HG03469 (cell line): ENCODE measurements around the gene ECEL1.
"Not testable (repeated sequence)": the region's sequence is repeated elsewhere in the genome, so short reads cannot be mapped to it uniquely, and the experiment has no call there.

Experiments used
- ATAC-seq: cut with Tn5 transposase; IDR thresholded peaks from one replicate; pipeline ENCODE4 v1.9.1; 2021; ENCODE audit warnings: mild to moderate bottlenecking, moderate library complexity, moderate number of reproducible peaks; ENCODE audit not compliant: unreplicated experiment

The ECEL1 gene

GRCh38 chr2:232444409-232445148 lies 43.1 kb downstream of the ECEL1 start:
- no peak for ATAC-seq

DNA sequence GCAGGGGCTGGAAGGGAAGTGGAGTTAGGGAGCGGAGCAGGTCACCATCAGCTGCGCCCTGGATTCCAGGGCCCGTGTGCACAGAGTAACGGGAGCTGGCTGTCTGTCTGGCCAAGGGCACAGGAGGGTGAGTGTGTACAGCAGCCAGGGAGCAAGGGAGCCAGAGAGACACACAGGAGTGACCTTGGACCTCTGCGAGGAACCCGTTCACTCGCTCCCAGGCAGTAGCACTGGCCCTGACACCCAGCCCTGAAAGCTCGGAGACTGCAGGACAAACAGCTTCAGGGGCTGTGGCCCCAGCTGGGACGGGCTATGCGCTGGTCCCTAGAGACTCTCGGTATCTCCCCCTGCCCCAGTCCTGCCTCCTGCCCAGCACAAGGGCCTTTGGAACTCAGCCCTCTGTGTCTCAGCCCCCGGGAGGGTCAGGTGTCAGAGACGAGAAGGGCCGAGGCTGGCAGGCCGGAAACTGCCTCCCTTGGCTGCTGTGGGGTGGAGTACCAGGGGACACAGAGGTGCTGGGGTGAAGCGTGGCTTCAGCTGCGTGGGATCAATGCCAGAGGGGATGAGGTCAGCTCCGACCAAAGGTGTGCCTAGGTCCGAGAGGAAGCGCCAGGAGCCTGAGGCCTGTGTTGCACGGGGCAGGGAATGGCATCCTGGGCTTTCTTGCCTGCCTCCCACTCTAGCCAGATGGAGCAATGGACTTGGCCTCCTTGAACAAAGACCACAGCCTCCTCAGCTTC lies 43.8 kb downstream of the ECEL1 start:
- ATAC-seq = not testable (repeated sequence)

DNA sequence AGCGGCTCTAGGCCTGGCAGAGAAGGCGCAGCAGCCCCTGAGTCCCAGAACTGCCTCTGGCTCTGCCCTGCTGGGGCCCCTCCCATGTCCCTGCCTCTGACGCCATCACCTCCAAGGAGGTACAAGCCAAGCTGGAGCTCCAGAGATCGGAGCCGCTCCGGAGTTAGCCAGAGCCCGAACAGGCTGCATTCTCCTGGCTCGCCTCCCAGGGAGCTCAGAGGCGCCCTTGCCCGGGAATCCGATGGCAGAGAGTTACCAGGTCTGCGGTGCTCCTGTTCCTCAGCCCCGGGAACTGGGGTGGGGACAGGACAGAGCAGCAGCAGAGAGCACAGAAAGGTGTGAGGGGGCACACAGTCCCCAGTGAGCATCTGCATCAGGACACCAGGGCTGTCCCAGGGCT lies 44.6 kb downstream of the ECEL1 start:
- not testable (repeated sequence) for ATAC-seq

DNA sequence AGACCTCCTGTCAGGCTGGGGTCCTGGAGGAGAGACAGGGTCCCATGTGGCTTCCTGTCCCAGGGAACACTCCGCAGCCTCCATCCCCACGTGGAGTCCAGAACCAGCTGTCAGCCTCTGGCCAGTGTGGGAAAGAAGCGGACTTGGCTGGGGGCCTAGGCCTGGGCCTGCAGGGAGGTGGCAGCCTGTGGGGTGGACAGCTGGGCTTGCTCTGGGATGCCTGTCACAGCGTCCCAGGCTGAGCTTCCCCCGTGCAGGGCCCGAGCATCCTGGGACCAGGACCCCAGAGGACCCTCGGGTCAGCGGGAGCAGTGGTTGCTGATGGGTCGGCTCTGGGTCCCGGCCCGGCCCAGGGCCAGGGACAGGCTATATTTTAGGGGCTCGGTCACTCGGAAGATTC lies 45.2 kb downstream of the ECEL1 start:
- not testable (repeated sequence) for ATAC-seq

DNA sequence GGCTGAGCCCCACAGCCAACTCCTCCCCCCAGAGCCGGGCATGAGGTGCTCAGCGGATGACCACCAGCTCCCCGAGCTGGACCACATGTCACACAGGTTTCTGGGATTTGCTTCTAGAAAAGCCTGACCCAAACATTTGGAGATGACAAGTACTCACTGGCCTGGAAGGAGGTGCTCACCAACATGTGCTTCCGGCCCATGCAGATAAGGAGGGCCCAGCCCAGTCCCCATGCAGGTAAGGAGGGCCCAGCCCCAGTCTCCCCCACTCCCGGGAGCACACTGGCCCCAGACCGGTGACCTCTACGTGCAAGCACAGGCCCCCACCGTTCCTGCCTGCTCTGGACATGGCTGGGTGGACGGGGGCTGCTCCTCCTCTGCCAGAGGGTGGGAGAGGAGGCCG lies 45.7 kb downstream of the ECEL1 start:
- not testable (repeated sequence) for ATAC-seq

- ATAC-seq = no peak
Observed at GRCh38 chr2:232441147-232441651, 46.4 kb downstream of the ECEL1 start.

- peak; percentile 52 for ATAC-seq
Observed at GRCh38 chr2:232440220-232441018, 47.2 kb downstream of the ECEL1 start.

- no peak for ATAC-seq
Observed at GRCh38 chr2:232439758-232440135, 47.9 kb downstream of the ECEL1 start.

- ATAC-seq = no peak
Observed at GRCh38 chr2:232438951-232439757, 48.5 kb downstream of the ECEL1 start.

GRCh38 chr2:232438091-232438490 lies 49.5 kb downstream of the ECEL1 start:
- no peak for ATAC-seq

- no peak for ATAC-seq
Observed at GRCh38 chr2:232437195-232437571, 50.5 kb downstream of the ECEL1 start.

DNA sequence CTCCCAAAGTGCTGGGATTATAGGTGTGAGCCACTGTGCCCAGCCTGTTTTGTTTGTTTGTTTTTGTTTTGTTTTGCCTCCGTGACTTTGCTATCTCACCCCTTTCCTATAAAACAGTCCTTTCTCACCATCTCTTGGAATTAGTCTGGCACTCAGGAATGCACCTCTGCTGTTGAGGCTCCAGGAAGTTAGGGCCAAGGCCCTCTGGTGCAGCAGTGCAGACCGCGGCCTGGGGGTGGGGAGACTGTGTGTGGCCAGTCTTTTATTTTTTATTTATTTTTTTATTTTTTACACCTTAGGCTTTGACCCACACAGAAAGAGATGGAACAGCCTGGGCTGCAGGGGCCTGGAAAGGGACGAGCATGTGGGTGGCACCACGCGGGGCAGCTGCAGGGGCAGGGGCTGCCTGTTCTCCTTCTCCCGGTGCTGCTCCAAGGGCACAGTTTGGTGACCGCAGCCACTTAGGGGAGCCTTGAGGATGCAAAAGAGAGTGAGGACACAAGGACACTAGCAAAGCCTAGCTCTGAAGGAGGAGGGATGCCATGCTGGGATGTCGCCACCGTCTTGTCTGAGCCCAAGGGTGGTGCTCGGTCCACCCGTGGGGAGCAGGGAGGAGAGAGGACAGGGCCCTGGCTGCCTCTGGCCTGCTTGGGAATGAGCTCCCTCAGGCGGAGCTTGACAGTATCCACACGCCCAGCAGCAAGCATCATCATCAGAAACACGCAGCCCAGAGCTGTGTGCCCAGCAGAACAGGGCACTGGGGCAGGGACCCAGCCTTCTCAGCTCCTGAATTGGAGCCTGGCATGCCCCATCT lies 51.0 kb downstream of the ECEL1 start:
- no peak for ATAC-seq

GRCh38 chr2:232435805-232436204 lies 51.8 kb downstream of the ECEL1 start:
- ATAC-seq = no peak

DNA sequence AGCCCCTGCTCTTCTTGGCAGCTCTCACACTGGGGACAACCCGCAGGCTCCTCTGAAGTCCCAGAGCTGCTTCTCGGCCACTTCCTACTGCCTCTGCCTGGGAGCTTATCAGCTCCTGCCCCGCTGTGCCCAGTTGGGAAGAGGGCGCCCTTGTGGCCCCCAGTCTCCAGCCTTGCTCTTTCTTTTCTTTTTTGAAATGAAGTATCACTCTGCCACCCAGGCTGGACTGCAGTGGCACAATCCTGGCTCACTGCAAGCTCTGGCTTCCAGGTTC lies 52.3 kb downstream of the ECEL1 start:
- ATAC-seq = no peak

- no peak for ATAC-seq
Observed at GRCh38 chr2:232434563-232435374, 52.9 kb downstream of the ECEL1 start.

GRCh38 chr2:232434091-232434490 lies 53.5 kb downstream of the ECEL1 start:
- no peak for ATAC-seq

DNA sequence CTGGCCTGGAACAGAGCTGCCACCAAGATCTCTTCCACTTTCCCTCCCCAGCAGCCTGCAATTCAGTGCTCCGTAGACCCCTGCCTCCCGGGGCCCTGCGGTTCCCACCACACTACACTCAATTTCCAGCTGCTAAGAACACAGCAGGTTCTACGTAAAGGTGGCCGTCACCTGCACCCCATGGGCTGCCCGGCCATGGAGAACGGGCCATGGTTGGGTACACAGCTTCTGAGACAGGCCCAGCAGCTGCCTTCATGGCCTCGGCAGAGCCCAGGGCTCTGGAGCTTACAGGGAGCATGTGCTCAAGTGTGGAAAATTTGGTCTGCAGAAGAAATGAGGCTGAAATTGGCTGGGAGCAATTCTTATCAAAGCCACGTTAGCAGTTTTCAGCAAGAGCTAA lies 54.0 kb downstream of the ECEL1 start:
- not testable (repeated sequence) for ATAC-seq

DNA sequence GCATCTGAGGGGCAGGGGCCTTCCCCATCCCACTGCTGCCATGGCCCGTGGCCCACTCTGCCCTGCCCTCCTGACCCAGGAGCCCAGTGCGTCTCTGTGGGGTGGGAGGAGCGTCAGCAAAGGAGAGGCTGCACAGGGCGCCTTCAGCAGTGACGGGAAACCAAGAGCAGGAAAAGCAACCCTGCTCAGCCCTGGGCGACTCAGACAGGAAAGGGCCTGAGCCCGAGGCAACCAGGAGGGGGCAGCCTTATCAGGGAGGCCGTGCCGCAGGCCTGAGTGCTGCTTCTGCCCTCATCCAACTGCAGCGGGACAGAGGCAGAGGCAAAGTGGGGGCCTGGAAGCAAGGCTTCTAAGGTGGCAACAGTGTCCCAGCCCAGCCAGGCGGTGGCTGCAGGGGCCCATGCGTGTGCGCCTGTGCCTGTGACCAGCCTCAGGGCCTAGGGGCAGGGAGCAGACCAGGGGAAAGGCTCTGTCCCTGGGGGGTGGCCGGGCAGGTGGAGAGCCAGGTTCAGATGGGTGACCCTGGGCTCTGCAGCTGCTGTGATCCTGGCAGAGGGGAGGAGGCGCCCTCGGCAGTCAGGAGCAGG lies 54.9 kb downstream of the ECEL1 start:
- no peak for ATAC-seq
